ENCODE data around the gene SLC25A27.
A peak's percentile ranks its signal among the peaks of the same experiment; 100 is the strongest.

GRCh38 chr6:46677314-46677654 lies 24.5 kb downstream of the SLC25A27 start:
- TF ChIP-seq CTCF (conservative IDR thresholded peaks at IDR 0.05; ENCODE audit: low read depth, low read length) (peak; percentile 48), EZH2 (IDR thresholded peaks at IDR 0.05; ENCODE audit: borderline replicate concordance, low read depth, low read length, poor library complexity, severe bottlenecking) (no peak)

All from A673 (cell line).